IMR-90 (cell line): ENCODE results near the gene CRIM1. TPM values are rescaled to one million over a fixed set of nuclear protein-coding genes. Genes with fewer than 3 reads are reported as not detected.

ENCODE experiments used
- ATAC-seq: fragments of 200-7000 bp; cut with Tn5 transposase; 2 replicates; pipeline ENCODE4 v1.9.1; 2020; ENCODE audit warnings: low read depth, mild to moderate bottlenecking, moderate library complexity
- BruUV-seq: library from RNA; stranded (reverse); fragments of 400-500 nt; replicated peaks from 2 replicates; lab custom pipeline; 2021; lab: Mats Ljungman, UMichigan
- CTCF ChIA-PET: fragments of 300-600 bp; formaldehyde crosslinking; extraction: SDS; loops from one replicate; lab custom pipeline; 2021; ENCODE audit warnings: antibody characterized with exemption; lab: Yijun Ruan, JAX
- POLR2A ChIA-PET: fragments of 300-600 bp; sonication (Branson Sonifier 250); formaldehyde crosslinking; loops from one replicate; lab custom pipeline; 2022; ENCODE audit warnings: antibody characterized with exemption; ENCODE audit not compliant: unreplicated experiment; lab: Charles Lee
- DNase-seq: peaks from one replicate; pipeline ENCODE4 v3.0.0; 2013
- H2AFZ ChIP-seq: replicated peaks from 2 replicates; pipeline ENCODE3; 2013; ENCODE audit warnings: low read length, mild to moderate bottlenecking; ENCODE audit not compliant: poor library complexity
- H2AK5ac ChIP-seq: 2 replicates; pipeline ENCODE4 v1.6.1; 2013; ENCODE audit warnings: low read depth, low read length, inconsistent platforms
- H2AK9ac ChIP-seq: replicated peaks from 2 replicates; pipeline ENCODE3; 2013; ENCODE audit warnings: mild to moderate bottlenecking, low read depth, low read length, moderate library complexity; ENCODE audit not compliant: poor library complexity
- H2BK120ac ChIP-seq: 2 replicates; pipeline ENCODE4 v1.6.1; 2013; ENCODE audit warnings: low read depth, low read length, inconsistent platforms
- H2BK15ac ChIP-seq: 3 replicates; pipeline ENCODE4 v1.6.1; 2013; ENCODE audit warnings: low read depth, low read length, inconsistent platforms
- H2BK20ac ChIP-seq: 2 replicates; pipeline ENCODE4 v1.6.1; 2013; ENCODE audit warnings: low read depth, mild to moderate bottlenecking, inconsistent platforms, low read length, moderate library complexity
- H2BK5ac ChIP-seq: 2 replicates; pipeline ENCODE4 v1.6.1; 2013; ENCODE audit warnings: mild to moderate bottlenecking, low read depth, low read length, inconsistent platforms; ENCODE audit not compliant: poor library complexity, severe bottlenecking
- H3K14ac ChIP-seq: replicated peaks from 2 replicates; pipeline ENCODE4 v1.6.1; 2013; ENCODE audit warnings: low read depth, low read length, inconsistent platforms
- H3K18ac ChIP-seq: 2 replicates; pipeline ENCODE4 v1.6.1; 2013; ENCODE audit warnings: low read depth, low read length, control low read depth
- H3K23ac ChIP-seq: 2 replicates; pipeline ENCODE4 v1.6.1; 2013; ENCODE audit warnings: low read depth, low read length, inconsistent platforms
- H3K27ac ChIP-seq: 2 replicates; pipeline ENCODE4 v1.5.1; 2013; ENCODE audit warnings: mild to moderate bottlenecking, control low read depth, low read length; ENCODE audit not compliant: insufficient read depth
- H3K27me3 ChIP-seq: 2 replicates; pipeline ENCODE4 v1.6.1; 2013; ENCODE audit warnings: low read length; ENCODE audit not compliant: control insufficient read depth, insufficient read depth
- H3K36me3 ChIP-seq: 2 replicates; pipeline ENCODE4 v1.6.1; 2013; ENCODE audit warnings: low read length, mixed read lengths; ENCODE audit not compliant: control insufficient read depth, insufficient read depth
- H3K4ac ChIP-seq: 2 replicates; pipeline ENCODE4 v1.6.1; 2013; ENCODE audit warnings: low read depth, low read length, inconsistent platforms
- H3K4me1 ChIP-seq: 2 replicates; pipeline ENCODE4 v1.6.1; 2013; ENCODE audit warnings: low read length, mixed read lengths; ENCODE audit not compliant: control insufficient read depth, insufficient read depth
- H3K4me2 ChIP-seq: 2 replicates; pipeline ENCODE4 v1.6.1; 2013; ENCODE audit warnings: low read depth, mild to moderate bottlenecking, control low read depth, low read length, moderate library complexity
- H3K4me3 ChIP-seq: 2 replicates; pipeline ENCODE4 v1.5.1; 2013; ENCODE audit warnings: low read depth, mild to moderate bottlenecking, control low read depth, low read length, moderate library complexity; ENCODE audit not compliant: insufficient read depth
- H3K56ac ChIP-seq: 2 replicates; pipeline ENCODE4 v1.6.1; 2013; ENCODE audit warnings: low read length, inconsistent platforms; ENCODE audit not compliant: insufficient read depth; ENCODE audit errors: extremely low read depth
- H3K79me1 ChIP-seq, 2 experiments: 2 replicates each; pipeline ENCODE4 v1.6.1; 2013; ENCODE audit warnings: low read length in 2 of 2, inconsistent platforms in 1 of 2, low read depth in 1 of 2
- H3K9ac ChIP-seq: 2 replicates; pipeline ENCODE4 v1.6.1; 2013; ENCODE audit warnings: low read depth, low read length, control low read depth
- H3K9me1 ChIP-seq: 2 replicates; pipeline ENCODE4 v1.6.1; 2013; ENCODE audit warnings: low read length, inconsistent platforms; ENCODE audit not compliant: insufficient read depth
- H3K9me3 ChIP-seq: 2 replicates; pipeline ENCODE4 v1.6.1; 2013; ENCODE audit warnings: low read length; ENCODE audit not compliant: control insufficient read depth, insufficient read depth
- H4K20me1 ChIP-seq: 2 replicates; pipeline ENCODE4 v1.6.1; 2013; ENCODE audit warnings: low read length, inconsistent platforms; ENCODE audit not compliant: insufficient read depth
- H4K5ac ChIP-seq: 2 replicates; pipeline ENCODE4 v1.6.1; 2013; ENCODE audit warnings: mild to moderate bottlenecking, low read depth, low read length, control low read depth
- H4K8ac ChIP-seq, 2 experiments: 2 replicates each; pipeline ENCODE4 v1.6.1; 2013; ENCODE audit warnings: low read depth in 2 of 2, low read length in 2 of 2, control low read depth in 1 of 2, inconsistent platforms in 1 of 2
- H4K91ac ChIP-seq: 2 replicates; pipeline ENCODE4 v1.6.1; 2013; ENCODE audit warnings: low read depth, low read length, inconsistent platforms; ENCODE audit not compliant: insufficient read depth
- BHLHE40 ChIP-seq: fragments of 150-350 bp; IDR thresholded peaks from 2 replicates; pipeline ENCODE4 v1.6.1; 2016; ENCODE audit warnings: mild to moderate bottlenecking, low read depth, low read length
- CTCF ChIP-seq: conservative IDR thresholded peaks from 2 replicates; pipeline ENCODE4 v1.5.1; 2012; ENCODE audit warnings: mild to moderate bottlenecking, low read depth, low read length, improper control_type of control experiment
- WGBS, 2 experiments: methylation state at CpG; one replicate each; pipeline versions ENCODE4 v1.1.5 to v1.1.7; 2013; ENCODE audit warnings: missing lambda C conversion rate in 2 of 2; ENCODE audit not compliant: insufficient read length in 1 of 2; ENCODE audit errors: extremely low coverage in 2 of 2; 5-methylcytosine and 5-hydroxymethylcytosine counted together
- dilution Hi-C: fragments of 300-500 bp; cut with HindIII; formaldehyde crosslinking; loops from one replicate; pipeline ENCODE4 v1.14.3; 2018; ENCODE audit warnings: low sequenced_read_pairs; ENCODE audit not compliant: unreplicated experiment
- in situ Hi-C: fragments of 300-500 bp; cut with MboI; formaldehyde crosslinking; loops from 3 replicates; pipeline ENCODE4 v1.14.3; 2019; ENCODE audit warnings: low sequenced_read_pairs, inconsistent platforms, mixed read lengths
- intact Hi-C: fragments of 100-400 bp; cut with micrococcal nuclease; formaldehyde crosslinking; loops from 2 replicates; pipeline ENCODE4 v1.10.0; 2022
- polyA plus RNA-seq, 3 experiments: library from polyadenylated mRNA; depleted of rRNA; stranded (reverse); fragments of >200 nt; gene quantifications; 2 replicates each; pipeline ENCODE4 v1.2.3, GENCODE V29; 2012; ENCODE audit warnings: low replicate concordance in 1 of 3
- total RNA-seq: library from RNA; depleted of rRNA; stranded (reverse); fragments of >200 nt; gene quantifications from 2 replicates; pipeline ENCODE4 v1.2.3, GENCODE V29; 2012

The CRIM1 gene
- total and polyA plus RNA-seq, 2 of the 4 experiments (the other 2 are of a cell fraction), result 285 to 490 TPM

- ATAC-seq, result peak; percentile 33; the same call in 1 of the 2 replicates
- no peak overlapping the region for H3K4me2 ChIP-seq
- no peak overlapping the region for H3K4me3 ChIP-seq
- in situ Hi-C loops, result no loop called here
- H2BK5ac ChIP-seq, result peak overlapping the region; percentile 52
- DNase-seq, result peak; percentile 52
- peaks cover 11% of the 10 kb centered on the region for H3K9me1 ChIP-seq
- no peaks in the 10 kb centered on the region for H3K27me3 ChIP-seq
- dilution Hi-C loops, result no loop called here
- no peak overlapping the region for H3K4ac ChIP-seq
- intact Hi-C loops, result loop anchor here (5.0 kb wide), 2 partner anchors 118 to 1387 kb away; no protein-coding TSS in a partner anchor
- peaks cover 51% of the 10 kb centered on the region for H3K36me3 ChIP-seq
- H2AK9ac ChIP-seq, result no peak overlapping the region
- peaks cover 4% of the 10 kb centered on the region; the same call in 1 of the 2 replicates for H4K20me1 ChIP-seq
- H3K79me1 ChIP-seq, result peaks cover 18 to 65% of the 10 kb centered on the region in 2 experiments
- ChIA-PET POLR2A (no interaction called here), CTCF (interaction anchor here (0.7 to 1.0 kb wide), 3 partner anchors 11 to 37 kb away, joined by 3 to 4 read pairs (median 4); no protein-coding TSS in a partner anchor)
- no peak overlapping the region for H2BK20ac ChIP-seq
- H4K91ac ChIP-seq, result no peak overlapping the region
- H3K18ac ChIP-seq, result no peak overlapping the region
- H3K27ac ChIP-seq, result no peak overlapping the region
- no peak overlapping the region; the same call in 1 of the 2 replicates for H4K5ac ChIP-seq
- H3K56ac ChIP-seq, result peak overlapping the region; percentile 7; the same call in 1 of the 2 replicates
- 0 out of 4 replicates have a peak overlapping the region, but pooled peaks of 1 of the 2 experiments have one; percentile 22 for H4K8ac ChIP-seq
- peaks cover 9% of the 10 kb centered on the region for H3K4me1 ChIP-seq
- no peak overlapping the region for H3K14ac ChIP-seq
- no peak overlapping the region for H3K9ac ChIP-seq
- H2BK15ac ChIP-seq, result no peak overlapping the region
- TF ChIP-seq CTCF, result peak; percentile 44
- TF ChIP-seq BHLHE40, result no peak
- 80% methylated on average over 1 of the region's 6 CpGs; no CpG with 5 or more reads in 1 of the 2 experiments for WGBS, 2 experiments
- no peaks in the 10 kb centered on the region for H3K9me3 ChIP-seq
- H2AK5ac ChIP-seq, result no peak overlapping the region
- no TSS peak for BruUV-seq
- H2BK120ac ChIP-seq, result no peak overlapping the region
- H2AFZ ChIP-seq, result no peak overlapping the region
- no peak overlapping the region for H3K23ac ChIP-seq
Measured at GRCh38 chr2:36544638-36545338, 189.2 kb downstream of the CRIM1 start.
